Loucy (cell line): Measurements from ENCODE around the gene FAM83C.

Experiments used
- H2AFZ ChIP-seq: fragments of 200-600 bp; sonication (generic); 2 replicates; pipeline ENCODE4 v1.6.0; 2016; ENCODE audit warnings: antibody characterized with exemption, mild to moderate bottlenecking, low read length, moderate library complexity
- H3F3A ChIP-seq: fragments of 200-600 bp; 2 replicates; pipeline ENCODE4 v1.6.0; 2016; ENCODE audit warnings: antibody characterized with exemption, low read depth, mild to moderate bottlenecking
- H3K27me3 ChIP-seq: fragments of 200-600 bp; sonication (generic); 2 replicates; pipeline ENCODE4 v1.6.1; 2014; ENCODE audit warnings: low read length, mild to moderate bottlenecking; ENCODE audit not compliant: insufficient read depth, poor library complexity, severe bottlenecking
- H3K36me3 ChIP-seq: fragments of 200-600 bp; sonication (generic); 2 replicates; pipeline ENCODE4 v1.6.1; 2016; ENCODE audit warnings: low read length; ENCODE audit not compliant: insufficient read depth
- H3K4me1 ChIP-seq: fragments of 200-600 bp; sonication (generic); 2 replicates; pipeline ENCODE4 v1.5.1; 2014; ENCODE audit warnings: low read length, mild to moderate bottlenecking; ENCODE audit not compliant: insufficient read depth, poor library complexity, severe bottlenecking
- H3K4me2 ChIP-seq: fragments of 200-600 bp; sonication (generic); 2 replicates; pipeline ENCODE4 v1.6.0; 2014; ENCODE audit warnings: antibody characterized with exemption, low read length, low read depth, mild to moderate bottlenecking; ENCODE audit not compliant: poor library complexity, severe bottlenecking
- H3K4me3 ChIP-seq: fragments of 200-600 bp; sonication (generic); 2 replicates; pipeline ENCODE4 v1.5.1; 2014; ENCODE audit warnings: low read length, mild to moderate bottlenecking, mixed read lengths; ENCODE audit not compliant: poor library complexity, severe bottlenecking
- H3K79me2 ChIP-seq: fragments of 200-600 bp; sonication (generic); 2 replicates; pipeline ENCODE4 v1.6.1; 2014; ENCODE audit warnings: low read length; ENCODE audit not compliant: insufficient read depth
- H3K9ac ChIP-seq: fragments of 200-600 bp; sonication (generic); 2 replicates; pipeline ENCODE4 v1.6.0; 2014; ENCODE audit warnings: mild to moderate bottlenecking, low read depth, low read length, moderate library complexity; ENCODE audit not compliant: poor library complexity, severe bottlenecking
- H3K9me2 ChIP-seq: fragments of 200-600 bp; sonication (generic); replicated peaks from 2 replicates; pipeline ENCODE4 v1.6.1; 2016; ENCODE audit warnings: low read depth, low read length, mixed read lengths
- H3K9me3 ChIP-seq: fragments of 200-600 bp; sonication (generic); 2 replicates; pipeline ENCODE4 v1.6.1; 2014; ENCODE audit warnings: mild to moderate bottlenecking, antibody characterized with exemption, low read length, low read depth; ENCODE audit not compliant: insufficient read depth
- H4K20me1 ChIP-seq: fragments of 200-600 bp; sonication (generic); 2 replicates; pipeline ENCODE4 v1.6.0; 2014; ENCODE audit warnings: antibody characterized with exemption, low read length, mild to moderate bottlenecking; ENCODE audit not compliant: insufficient read depth, poor library complexity, severe bottlenecking
- CTCF ChIP-seq: fragments of 200-600 bp; sonication (generic); conservative IDR thresholded peaks from 2 replicates; pipeline ENCODE4 v1.5.1; 2014; ENCODE audit warnings: mild to moderate bottlenecking, antibody characterized with exemption, low read length
- EZH2phosphoT487 ChIP-seq: fragments of 200-600 bp; IDR thresholded peaks from 2 replicates; pipeline ENCODE4 v1.6.1; 2018; ENCODE audit warnings: antibody characterized with exemption, mild to moderate bottlenecking, moderate library complexity, borderline replicate concordance

FAM83C gene

GRCh38 chr20:35314816-35315631 lies 22.8 kb upstream of the FAM83C start:
- H3K36me3 ChIP-seq = no peaks in the 10 kb centered on the region
- no peaks in the 10 kb centered on the region for H3K79me2 ChIP-seq
- no peaks in the 10 kb centered on the region for H3K9me2 ChIP-seq
- no peak overlapping the region for H3K4me2 ChIP-seq
- H3F3A ChIP-seq = no peaks in the 10 kb centered on the region
- no peaks in the 10 kb centered on the region for H4K20me1 ChIP-seq
- peak overlapping the region; percentile 41; the same call in 1 of the 2 replicates for H2AFZ ChIP-seq
- H3K27me3 ChIP-seq = no peaks in the 10 kb centered on the region
- H3K4me1 ChIP-seq = peaks cover 22% of the 10 kb centered on the region
- no peaks in the 10 kb centered on the region for H3K9me3 ChIP-seq
- TF ChIP-seq EZH2phosphoT487 (no peak), CTCF (no peak)
- no peak overlapping the region for H3K4me3 ChIP-seq
- peak overlapping the region; percentile 31 for H3K9ac ChIP-seq

GRCh38 chr20:35312318-35312717 lies 20.1 kb upstream of the FAM83C start:
- Histone ChIP-seq H3K79me2 (no peaks in the 10 kb centered on the region), H3K4me3 (no peak overlapping the region), H4K20me1 (no peaks in the 10 kb centered on the region), H3K36me3 (no peaks in the 10 kb centered on the region), H3K9ac (no peak overlapping the region), H3F3A (no peaks in the 10 kb centered on the region), H3K9me3 (no peaks in the 10 kb centered on the region), H3K27me3 (no peaks in the 10 kb centered on the region), H2AFZ (no peak overlapping the region), H3K4me1 (peaks cover 22% of the 10 kb centered on the region), H3K9me2 (no peaks in the 10 kb centered on the region), H3K4me2 (no peak overlapping the region)
- TF ChIP-seq EZH2phosphoT487 (no peak), CTCF (no peak)

- TF ChIP-seq EZH2phosphoT487 (no peak), CTCF (no peak)
- H3K79me2 ChIP-seq = no peaks in the 10 kb centered on the region
- no peaks in the 10 kb centered on the region for H3K9me2 ChIP-seq
- no peaks in the 10 kb centered on the region for H3K9me3 ChIP-seq
- no peak overlapping the region for H2AFZ ChIP-seq
- H4K20me1 ChIP-seq = no peaks in the 10 kb centered on the region
- H3F3A ChIP-seq = no peaks in the 10 kb centered on the region
- H3K27me3 ChIP-seq = no peaks in the 10 kb centered on the region
- no peaks in the 10 kb centered on the region for H3K36me3 ChIP-seq
- H3K9ac ChIP-seq = no peak overlapping the region
- no peak overlapping the region for H3K4me2 ChIP-seq
- no peak overlapping the region for H3K4me3 ChIP-seq
- peaks cover 22% of the 10 kb centered on the region for H3K4me1 ChIP-seq
Observed at GRCh38 chr20:35311822-35312221, 19.6 kb upstream of the FAM83C start.
